ENCODE results near the gene PPP5C.
A peak's percentile ranks its signal among the peaks of the same experiment; 100 is the strongest.
"Not testable (repeated sequence)": the region's sequence is repeated elsewhere in the genome, so short reads cannot be mapped to it uniquely, and the experiment has no call there.

The PPP5C gene

GRCh38 chr19:46409191-46409590, 62.3 kb downstream of the PPP5C start:
- no peak for DNase-seq

- no peak for DNase-seq
These were observed 63.6 kb downstream of the PPP5C start for GRCh38 chr19:46410205-46411087.

- DNase-seq, result no peak
These were observed 64.4 kb downstream of the PPP5C start for GRCh38 chr19:46411088-46411924.

- DNase-seq, result no peak
These were observed 65.2 kb downstream of the PPP5C start for GRCh38 chr19:46411925-46412649.

- no peak for DNase-seq
These were observed 65.9 kb downstream of the PPP5C start for GRCh38 chr19:46412650-46413261.

- peak in 8 of 14 donors; percentile 22 to 78 (median 45) for DNase-seq
These were observed 66.6 kb downstream of the PPP5C start, which contains the start of gene CCDC8 for GRCh38 chr19:46413262-46414031. CCDC8 (minus strand) TSS chr19:46413564; CDS start chr19:46412810, 754 bp downstream.

GRCh38 chr19:46414899-46415298, 68.0 kb downstream of the PPP5C start:
- DNase-seq, result not testable (repeated sequence)

GRCh38 chr19:46415804-46416709, 69.2 kb downstream of the PPP5C start:
- peak in 11 of 14 donors; percentile 7 to 79 (median 55) for DNase-seq

GRCh38 chr19:46420056-46420455, 73.2 kb downstream of the PPP5C start:
- DNase-seq, result no peak

GRCh38 chr19:46422344-46422743, 75.5 kb downstream of the PPP5C start:
- no peak for DNase-seq

- DNase-seq, result no peak
These were observed 76.3 kb downstream of the PPP5C start for GRCh38 chr19:46423188-46423587.

- peak in 1 of 14 donors; percentile 48 for DNase-seq
These were observed 79.2 kb downstream of the PPP5C start for GRCh38 chr19:46426035-46426505.

- DNase-seq, result peak in 13 of 14 donors; percentile 12 to 81 (median 70)
These were observed 79.7 kb downstream of the PPP5C start for GRCh38 chr19:46426506-46427162.

GRCh38 chr19:46427518-46428045, 80.7 kb downstream of the PPP5C start:
- peak in 1 of 14 donors; percentile 44 for DNase-seq

- peak in 13 of 14 donors; percentile 38 to 83 (median 67) for DNase-seq
These were observed 81.6 kb downstream of the PPP5C start, which contains the start of gene PNMA8C for GRCh38 chr19:46428239-46429135. PNMA8C (minus strand) TSS chr19:46428936; CDS start chr19:46428359, 577 bp downstream.

- DNase-seq, result no peak
These were observed 83.1 kb downstream of the PPP5C start for GRCh38 chr19:46429999-46430398.

GRCh38 chr19:46431824-46432223, 84.9 kb downstream of the PPP5C start:
- DNase-seq, result no peak

GRCh38 chr19:46433470-46433869, 86.6 kb downstream of the PPP5C start:
- DNase-seq, result not testable (repeated sequence)

All from C1 segment of cervical spinal cord (tissue), 14 donors.